Measurements from ENCODE around the gene IRF4.

IRF4 gene

GRCh38 chr6:398065-398464, 6.5 kb downstream of the IRF4 start:
- DNase-seq (ENCODE audit: low read depth in 2 of 2), result no peak

DNA sequence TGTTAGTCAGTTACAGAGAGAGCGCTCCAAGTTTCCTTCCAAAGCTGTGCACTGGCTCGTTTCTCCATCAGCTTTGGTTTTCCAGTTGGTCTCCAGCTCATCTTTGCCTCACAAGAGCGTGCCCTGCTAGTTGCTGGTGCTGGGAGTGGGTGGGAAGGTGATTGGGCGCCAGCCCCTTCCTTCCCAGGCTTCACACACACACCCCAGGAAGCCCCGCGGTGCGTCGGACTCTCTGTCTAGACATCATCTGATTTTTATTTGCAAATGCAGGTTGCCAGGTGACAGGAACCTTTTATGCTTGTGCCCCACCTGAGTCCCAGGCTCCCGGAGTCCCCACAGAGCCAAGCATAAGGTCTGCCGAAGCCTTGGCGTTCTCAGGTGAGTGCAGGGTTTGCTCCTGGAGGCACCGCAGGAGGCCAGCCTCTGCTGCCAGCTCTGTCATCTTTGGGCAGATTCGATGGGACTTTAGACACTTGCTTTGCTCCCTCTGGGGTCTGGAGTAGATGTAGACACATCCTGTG, 7.1 kb downstream of the IRF4 start:
- DNase-seq (ENCODE audit: low read depth in 2 of 2), result no peak

- no peak for DNase-seq (ENCODE audit: low read depth in 2 of 2)
These were observed 8.4 kb downstream of the IRF4 start for GRCh38 chr6:399785-400534.

DNA sequence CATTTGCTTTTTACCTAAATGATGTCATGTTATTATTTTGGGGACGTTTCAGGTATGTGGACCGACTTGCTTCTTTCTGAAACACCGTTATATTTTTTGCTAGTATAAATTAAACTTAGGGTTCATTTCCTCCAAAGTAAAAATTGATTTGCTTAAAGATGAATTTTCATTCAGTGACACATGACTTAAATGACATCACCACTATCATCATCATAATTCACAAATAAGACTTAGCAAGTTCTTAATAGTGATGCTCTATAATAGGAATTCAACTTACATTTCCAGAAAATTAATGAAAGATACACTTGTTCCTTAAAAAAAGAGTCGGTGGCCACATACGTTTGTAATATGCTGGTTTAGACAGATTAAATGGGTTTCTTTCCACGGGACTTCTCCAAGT, 9.3 kb downstream of the IRF4 start:
- DNase-seq (ENCODE audit: low read depth in 2 of 2), result no peak

GRCh38 chr6:401239-401993, 9.9 kb downstream of the IRF4 start:
- DNase-seq (ENCODE audit: low read depth in 2 of 2), result no peak

DNA sequence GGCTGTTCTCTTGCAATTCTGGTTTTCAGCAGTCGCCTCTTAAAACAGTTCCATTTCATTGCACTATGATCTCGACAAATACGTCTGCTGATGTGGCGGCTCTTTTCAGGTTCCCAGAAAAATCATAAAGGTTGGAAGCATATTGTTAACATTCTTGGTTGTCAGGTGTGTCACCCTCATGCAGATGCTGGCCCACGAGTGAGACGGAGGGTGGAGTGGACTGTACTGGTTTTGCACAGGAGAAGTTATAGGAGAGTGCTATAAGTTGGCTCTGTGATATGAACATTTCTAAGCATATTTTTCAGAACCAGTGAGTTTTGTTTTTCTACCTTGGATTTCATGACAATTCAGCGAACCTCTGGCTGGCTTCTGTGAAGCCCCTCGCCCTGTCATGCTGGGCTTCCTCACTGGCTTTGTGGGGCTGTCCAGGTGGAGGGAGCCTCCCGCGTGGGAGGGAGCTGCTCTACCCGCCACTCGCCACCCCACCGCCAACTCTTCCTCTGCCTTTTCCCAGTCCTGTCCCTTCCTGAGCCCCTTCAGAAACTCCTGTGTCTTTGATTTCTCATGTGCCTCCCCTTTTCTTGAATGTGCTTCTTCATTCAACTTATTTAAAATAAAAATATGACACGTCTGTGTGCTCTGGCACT, 10.6 kb downstream of the IRF4 start:
- no peak for DNase-seq (ENCODE audit: low read depth in 2 of 2)

- DNase-seq (ENCODE audit: low read depth in 2 of 2), result no peak
These were observed 11.5 kb downstream of the IRF4 start for GRCh38 chr6:402901-403658.

DNA sequence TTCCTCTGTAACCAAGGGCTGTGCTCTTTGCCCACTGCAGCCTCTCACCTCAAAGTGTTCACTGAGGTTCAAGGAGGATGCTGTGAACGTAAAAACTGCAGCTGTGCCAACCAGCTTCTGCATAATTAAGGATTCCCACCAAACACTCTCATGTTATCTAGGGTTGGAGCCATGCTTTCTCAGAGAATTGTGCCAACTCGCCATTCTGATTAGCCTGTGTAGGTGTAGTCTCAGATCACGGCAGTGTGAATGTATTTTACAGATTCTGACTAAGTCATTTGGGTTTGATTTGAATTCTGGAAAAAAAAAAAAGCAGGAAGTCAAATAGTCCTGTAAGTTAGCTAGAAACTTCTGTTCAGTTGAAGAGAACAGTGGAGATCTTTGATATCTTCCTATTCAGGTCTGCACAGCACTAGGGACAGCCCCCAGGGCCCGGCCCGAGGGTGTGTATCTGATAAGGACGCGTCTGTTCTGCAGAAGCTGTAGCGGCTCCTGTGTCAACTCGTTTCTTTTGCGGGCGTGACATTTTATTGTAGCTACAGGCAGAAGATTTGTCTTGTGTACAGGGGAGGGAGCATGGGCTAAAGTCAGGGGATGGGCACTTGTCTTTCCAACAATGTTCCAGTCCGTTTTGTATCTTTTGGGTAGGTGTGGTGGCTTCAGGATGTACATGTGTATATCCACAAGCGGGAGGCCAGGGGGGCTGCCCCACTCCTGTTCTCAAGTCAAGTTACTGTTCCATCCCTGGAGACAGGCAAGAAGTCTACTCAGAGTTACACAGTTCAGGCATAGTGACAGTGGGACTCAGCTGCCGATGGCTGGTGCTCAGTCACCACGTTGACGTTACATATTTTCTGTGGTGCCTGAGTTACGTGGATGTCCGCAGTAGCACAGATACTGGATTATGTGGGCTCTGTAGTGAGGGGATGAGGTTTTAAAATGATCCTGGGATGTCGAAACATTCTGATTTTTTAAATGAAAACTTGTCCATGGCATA, 12.4 kb downstream of the IRF4 start:
- DNase-seq (ENCODE audit: low read depth in 2 of 2), result no peak

DNA sequence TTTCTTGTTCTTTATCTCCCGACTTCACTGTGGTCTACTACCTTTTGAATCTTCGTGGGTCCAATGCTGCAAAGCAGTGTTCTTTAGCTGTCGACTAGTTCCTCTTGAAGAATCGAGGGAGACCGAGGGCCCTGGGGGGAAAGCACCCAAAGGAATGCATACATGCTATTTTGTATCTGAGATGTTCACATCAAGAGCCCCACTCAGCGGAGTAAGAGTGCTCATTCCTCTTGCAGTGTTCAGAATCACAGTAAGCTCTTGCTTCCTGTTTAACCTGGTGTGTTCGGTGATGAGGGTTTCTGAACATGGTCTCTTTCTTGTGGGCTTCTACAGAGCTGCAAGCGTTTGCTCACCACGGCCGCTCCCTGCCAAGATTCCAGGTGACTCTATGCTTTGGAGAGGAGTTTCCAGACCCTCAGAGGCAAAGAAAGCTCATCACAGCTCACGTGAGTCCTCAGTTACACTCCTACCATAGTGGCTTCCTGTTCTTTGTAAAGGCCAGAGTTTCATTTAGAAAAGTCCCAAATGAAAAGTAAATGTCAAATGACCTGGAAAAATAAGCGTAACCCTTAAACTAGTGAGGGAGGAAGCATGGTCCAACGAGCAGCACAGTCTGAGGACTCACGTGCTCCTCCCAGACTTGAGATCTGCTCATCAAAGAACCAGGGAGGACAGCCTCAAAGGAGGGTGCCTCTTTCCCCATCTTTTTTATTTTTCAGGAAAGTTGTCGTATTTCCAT, 13.3 kb downstream of the IRF4 start:
- no peak for DNase-seq (ENCODE audit: low read depth in 2 of 2)

DNA sequence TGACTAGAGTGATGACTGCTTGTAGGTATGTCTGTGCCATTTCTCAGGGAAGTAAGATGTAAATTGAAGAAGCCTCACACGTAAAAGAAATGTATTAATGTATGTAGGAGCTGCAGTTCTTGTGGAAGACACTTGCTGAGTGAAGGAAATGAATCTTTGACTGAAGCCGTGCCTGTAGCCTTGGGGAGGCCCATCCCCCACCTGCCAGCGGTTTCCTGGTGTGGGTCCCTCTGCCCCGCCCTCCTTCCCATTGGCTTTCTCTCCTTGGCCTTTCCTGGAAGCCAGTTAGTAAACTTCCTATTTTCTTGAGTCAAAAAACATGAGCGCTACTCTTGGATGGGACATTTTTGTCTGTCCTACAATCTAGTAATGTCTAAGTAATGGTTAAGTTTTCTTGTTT, 16.6 kb downstream of the IRF4 start:
- DNase-seq (ENCODE audit: low read depth in 2 of 2), result no peak

DNA sequence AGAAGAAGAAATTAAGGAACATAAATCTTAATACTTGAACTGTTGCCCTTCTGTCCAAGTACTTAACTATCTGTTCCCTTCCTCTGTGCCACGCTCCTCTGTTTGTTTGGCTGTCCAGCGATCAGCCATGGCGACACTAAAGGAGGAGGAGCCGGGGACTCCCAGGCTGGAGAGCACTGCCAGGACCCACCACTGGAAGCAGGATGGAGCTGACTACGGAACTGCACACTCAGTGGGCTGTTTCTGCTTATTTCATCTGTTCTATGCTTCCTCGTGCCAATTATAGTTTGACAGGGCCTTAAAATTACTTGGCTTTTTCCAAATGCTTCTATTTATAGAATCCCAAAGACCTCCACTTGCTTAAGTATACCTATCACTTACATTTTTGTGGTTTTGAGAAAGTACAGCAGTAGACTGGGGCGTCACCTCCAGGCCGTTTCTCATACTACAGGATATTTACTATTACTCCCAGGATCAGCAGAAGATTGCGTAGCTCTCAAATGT, 17.1 kb downstream of the IRF4 start:
- no peak for DNase-seq (ENCODE audit: low read depth in 2 of 2)

- no peak for DNase-seq (ENCODE audit: low read depth in 2 of 2)
These were observed 17.9 kb downstream of the IRF4 start for GRCh38 chr6:409370-409972.

DNA sequence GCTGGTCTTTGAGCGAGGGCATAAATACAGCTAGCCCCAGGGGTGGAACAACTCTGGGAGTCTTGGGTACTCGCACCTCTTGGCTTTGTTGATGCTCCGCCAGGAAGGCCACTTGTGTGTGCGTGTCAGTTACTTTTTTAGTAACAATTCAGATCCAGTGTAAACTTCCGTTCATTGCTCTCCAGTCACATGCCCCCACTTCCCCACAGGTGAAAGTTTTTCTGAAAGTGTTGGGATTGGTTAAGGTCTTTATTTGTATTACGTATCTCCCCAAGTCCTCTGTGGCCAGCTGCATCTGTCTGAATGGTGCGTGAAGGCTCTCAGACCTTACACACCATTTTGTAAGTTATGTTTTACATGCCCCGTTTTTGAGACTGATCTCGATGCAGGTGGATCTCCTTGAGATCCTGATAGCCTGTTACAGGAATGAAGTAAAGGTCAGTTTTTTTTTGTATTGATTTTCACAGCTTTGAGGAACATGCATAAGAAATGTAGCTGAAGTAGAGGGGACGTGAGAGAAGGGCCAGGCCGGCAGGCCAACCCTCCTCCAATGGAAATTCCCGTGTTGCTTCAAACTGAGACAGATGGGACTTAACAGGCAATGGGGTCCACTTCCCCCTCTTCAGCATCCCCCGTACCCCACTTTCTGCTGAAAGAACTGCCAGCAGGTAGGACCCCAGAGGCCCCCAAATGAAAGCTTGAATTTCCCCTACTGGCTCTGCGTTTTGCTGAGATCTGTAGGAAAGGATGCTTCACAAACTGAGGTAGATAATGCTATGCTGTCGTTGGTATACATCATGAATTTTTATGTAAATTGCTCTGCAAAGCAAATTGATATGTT, 19.2 kb downstream of the IRF4 start:
- no peak for DNase-seq (ENCODE audit: low read depth in 2 of 2)

DNA sequence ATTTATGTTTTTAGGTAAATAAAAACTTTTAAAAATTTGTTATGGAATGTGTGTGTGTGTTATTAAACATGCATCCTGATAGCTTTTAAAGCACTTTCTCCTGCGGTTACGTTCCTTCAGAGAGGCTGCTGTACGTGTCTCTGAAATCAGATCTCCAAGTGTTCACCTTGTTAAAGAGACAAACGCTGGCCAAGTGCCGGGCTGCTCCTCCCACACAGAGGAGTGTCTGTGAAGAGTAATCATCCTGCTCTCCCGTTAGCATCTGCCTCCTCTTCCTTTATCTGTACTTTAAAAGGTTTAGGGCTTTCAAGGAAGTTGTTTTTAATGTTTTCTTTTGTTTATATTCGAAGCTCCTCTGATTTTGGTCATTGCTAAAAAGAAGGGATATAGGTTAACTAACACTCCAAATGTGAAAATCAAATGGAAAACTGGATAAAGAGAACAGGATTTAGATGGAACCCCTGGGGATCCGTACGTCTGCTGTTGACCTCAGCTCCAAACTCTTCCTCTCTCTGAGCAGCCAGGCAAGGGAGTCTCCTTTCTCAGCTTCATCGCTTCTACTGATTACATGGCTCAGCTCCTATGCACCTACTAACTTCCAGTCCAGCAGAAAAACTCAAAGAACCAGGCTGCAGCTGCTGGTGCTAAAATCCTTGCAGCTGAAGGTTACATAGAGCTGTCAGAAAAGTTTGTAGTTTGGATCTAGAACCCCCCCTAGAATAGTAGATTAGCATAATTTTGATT, 20.0 kb downstream of the IRF4 start:
- no peak for DNase-seq (ENCODE audit: low read depth in 2 of 2)

DNA sequence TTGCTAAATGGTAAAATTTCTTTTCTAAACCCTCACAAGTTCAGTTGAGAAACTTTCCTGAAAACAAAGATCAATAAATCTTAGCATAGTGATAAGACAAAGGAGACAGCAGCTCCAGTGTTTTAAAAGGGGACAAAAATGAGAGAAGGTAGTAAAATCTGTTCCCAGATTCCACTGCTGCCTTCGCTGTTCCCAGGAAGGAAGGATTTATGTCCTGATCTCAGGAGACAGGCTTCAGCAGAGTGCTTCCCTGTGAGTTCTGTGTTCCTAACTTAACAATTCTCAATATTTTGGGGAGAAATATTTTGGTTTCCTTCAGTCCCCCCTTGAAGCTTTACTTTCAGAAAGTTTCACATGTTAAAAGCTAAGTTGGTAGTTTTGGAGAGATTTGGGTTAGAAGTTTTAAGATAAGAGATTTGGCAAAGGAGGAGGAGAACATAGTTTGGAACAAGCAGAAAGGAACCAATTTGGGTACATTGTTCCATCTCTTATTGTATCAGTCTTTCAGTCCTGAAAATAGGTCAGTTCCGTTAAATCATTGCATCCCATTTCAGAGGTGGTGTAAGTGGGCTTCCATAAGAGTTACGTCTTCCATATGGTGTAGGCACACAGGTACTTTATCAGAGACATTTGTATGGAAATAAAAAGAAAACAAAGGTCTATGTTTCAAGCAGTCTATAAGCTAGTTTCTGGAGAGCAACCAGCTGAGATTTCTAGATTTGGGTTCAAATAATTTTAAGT, 20.8 kb downstream of the IRF4 start:
- DNase-seq (ENCODE audit: low read depth in 2 of 2), result no peak

- DNase-seq (ENCODE audit: low read depth in 2 of 2), result no peak
These were observed 22.9 kb downstream of the IRF4 start for GRCh38 chr6:414447-414846.

DNA sequence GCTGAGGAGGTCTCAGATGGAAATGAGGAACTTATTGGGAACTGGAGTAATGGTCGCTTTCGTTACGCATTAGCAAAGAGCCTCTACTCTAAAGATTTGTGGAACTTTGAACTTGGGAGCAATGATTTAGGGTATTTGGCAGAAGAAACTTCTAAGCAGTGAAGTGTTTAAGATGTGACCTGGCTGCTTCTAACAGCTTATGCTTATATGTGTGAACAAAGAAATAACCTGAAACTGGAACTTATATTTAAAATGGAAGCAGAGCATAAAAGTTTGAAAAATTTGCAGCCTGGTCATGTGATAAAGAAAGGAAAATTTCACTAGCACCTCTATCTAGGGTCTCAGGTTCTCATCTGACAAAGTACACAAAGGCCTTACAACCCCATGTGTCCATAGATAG, 23.5 kb downstream of the IRF4 start:
- DNase-seq (ENCODE audit: low read depth in 2 of 2), result no peak

Measured in stimulated activated CD8-positive, alpha-beta memory T cell treated with anti-CD3 and anti-CD28 coated beads, Interleukin-15, amount 100 ng/mL, for 4 hours (primary cell).